B cell (primary cell): Measurements from ENCODE around the gene MS4A2. TPM values are rescaled to one million over a fixed set of nuclear protein-coding genes. Genes with fewer than 3 reads are reported as not detected.

Experiments used
- ATAC-seq: fragments of 200-7000 bp; cut with Tn5 transposase; one replicate; pipeline ENCODE4 v1.10.0; 2021; ENCODE audit warnings: low read depth, mild to moderate bottlenecking, moderate number of reproducible peaks, moderate library complexity
- CTCF ChIA-PET: fragments of 350-600 bp; sonication (Branson Sonifier 250); formaldehyde crosslinking; loops from one replicate; lab custom pipeline; 2021; ENCODE audit warnings: antibody characterized with exemption, inconsistent platforms; lab: Charles Lee
- POLR2A ChIA-PET: fragments of 350-600 bp; sonication (Branson Sonifier 250); formaldehyde crosslinking; loops from one replicate; lab custom pipeline; 2021; ENCODE audit warnings: antibody characterized with exemption; lab: Charles Lee
- DNase-seq: peaks from one replicate; pipeline ENCODE4 v3.0.0; 2013
- H2AFZ ChIP-seq: 2 replicates; pipeline ENCODE4 v1.6.1; 2012; ENCODE audit warnings: mild to moderate bottlenecking, low read depth, low read length; ENCODE audit not compliant: insufficient read depth, poor library complexity, severe bottlenecking
- H3K27ac ChIP-seq, 2 donors: 1 replicate in 1 of 2; 2 replicates in 1 of 2; pipeline ENCODE4 v1.5.1; 2012 to 2013; ENCODE audit warnings: low read length in 2 of 2, mild to moderate bottlenecking in 2 of 2, moderate library complexity in 1 of 2
- H3K27me3 ChIP-seq, 4 experiments: fragments of 200-600 bp in 1 of 4; sonication (generic) in 1 of 4; replicated peaks in 1 of 4; 1 replicate in 2 of 4; 2 replicates in 2 of 4; pipeline versions ENCODE4 v1.6.1 to v1.7.0; 2013 to 2016; ENCODE audit warnings: low read length in 3 of 4, mild to moderate bottlenecking in 2 of 4, mixed read lengths in 1 of 4, moderate library complexity in 1 of 4; ENCODE audit not compliant: insufficient read depth in 4 of 4, control insufficient read depth in 3 of 4; ENCODE audit errors: control extremely low read depth in 1 of 4
- H3K36me3 ChIP-seq, 2 experiments: replicated peaks in 1 of 2; 1 replicate in 1 of 2; 2 replicates in 1 of 2; pipeline versions ENCODE4 v1.6.1 to v1.7.1; 2013; ENCODE audit warnings: low read length in 1 of 2; ENCODE audit not compliant: insufficient read depth in 2 of 2, control insufficient read depth in 1 of 2; ENCODE audit errors: control extremely low read depth in 1 of 2, extremely low read depth in 1 of 2
- H3K4me1 ChIP-seq, 2 donors: fragments of 200-600 bp in 1 of 2; sonication (generic) in 1 of 2; 1 replicate in 1 of 2; 2 replicates in 1 of 2; pipeline versions ENCODE4 v1.5.1 to v1.6.1; 2013 to 2017; ENCODE audit warnings: low read length in 2 of 2; ENCODE audit not compliant: control insufficient read depth in 2 of 2, insufficient read depth in 2 of 2
- H3K4me2 ChIP-seq: replicated peaks from 2 replicates; pipeline ENCODE3; 2012; ENCODE audit warnings: mild to moderate bottlenecking, low read depth, low read length; ENCODE audit not compliant: poor library complexity, severe bottlenecking
- H3K4me3 ChIP-seq, 5 experiments: fragments of 200-600 bp in 1 of 5; sonication (generic) in 1 of 5; 1 replicate in 3 of 5; 2 replicates in 2 of 5; pipeline versions ENCODE4 v1.5.1 to v1.7.0; 2011 to 2016; ENCODE audit warnings: low read length in 4 of 5, mild to moderate bottlenecking in 4 of 5, low read depth in 2 of 5, control low read depth in 1 of 5, moderate library complexity in 1 of 5; ENCODE audit not compliant: insufficient read depth in 1 of 5; ENCODE audit errors: control extremely low read depth in 1 of 5, extremely low read depth in 1 of 5
- H3K79me2 ChIP-seq: fragments of 200-600 bp; sonication (generic); one replicate; pipeline ENCODE4 v1.6.0; 2016; ENCODE audit warnings: low read length; ENCODE audit not compliant: control insufficient read depth, insufficient read depth
- H3K9ac ChIP-seq: fragments of 200-600 bp; sonication (generic); 2 replicates; pipeline ENCODE4 v1.6.1; 2017; ENCODE audit warnings: mild to moderate bottlenecking, low read length, moderate library complexity
- H3K9me3 ChIP-seq, 3 donors: one replicate each; pipeline versions ENCODE4 v1.6.1 to v1.7.1; 2013; ENCODE audit warnings: low read length in 2 of 3; ENCODE audit not compliant: control insufficient read depth in 2 of 3, insufficient read depth in 1 of 3; ENCODE audit errors: control extremely low read depth in 1 of 3
- H4K20me1 ChIP-seq: 2 replicates; pipeline ENCODE4 v1.6.0; 2012; ENCODE audit warnings: mild to moderate bottlenecking, low read length; ENCODE audit not compliant: insufficient read depth, control insufficient read depth, poor library complexity, severe bottlenecking
- H3K27ac Mint-ChIP-seq: one replicate; pipeline ENCODE4 v1.8.0; 2021; ENCODE audit warnings: mixed read lengths
- H3K27me3 Mint-ChIP-seq: one replicate; pipeline ENCODE4 v1.8.0; 2021; ENCODE audit warnings: mixed read lengths
- H3K4me1 Mint-ChIP-seq: one replicate; pipeline ENCODE4 v1.8.0; 2021; ENCODE audit warnings: mixed read lengths
- H3K4me3 Mint-ChIP-seq: one replicate; pipeline ENCODE4 v1.8.0; 2021; ENCODE audit warnings: mixed read lengths
- H3K9me3 Mint-ChIP-seq: one replicate; pipeline ENCODE4 v1.8.0; 2022; ENCODE audit warnings: mixed read lengths; ENCODE audit not compliant: insufficient read depth
- CTCF ChIP-seq: fragments of 200-600 bp; IDR thresholded peaks from one replicate; pipeline ENCODE4 v1.8.0; 2022; ENCODE audit warnings: antibody characterized with exemption, mild to moderate bottlenecking
- EZH2 ChIP-seq: IDR thresholded peaks from 2 replicates; pipeline ENCODE4 v1.6.1; 2012; ENCODE audit warnings: borderline replicate concordance, low read depth, mild to moderate bottlenecking, moderate library complexity, low read length; ENCODE audit not compliant: insufficient read depth, poor library complexity, severe bottlenecking
- WGBS: methylation state at CpG from one replicate; pipeline ENCODE4 v1.1.5; 2013; ENCODE audit warnings: missing lambda C conversion rate; ENCODE audit not compliant: insufficient coverage; 5-methylcytosine and 5-hydroxymethylcytosine counted together
- intact Hi-C: fragments of 100-400 bp; cut with micrococcal nuclease; formaldehyde crosslinking; loops from one replicate; pipeline ENCODE4 v1.10.0; 2022
- polyA plus RNA-seq: library from polyadenylated mRNA; depleted of rRNA; stranded (reverse); fragments of >200 nt; gene quantifications from 2 replicates; pipeline ENCODE4 v1.2.3, GENCODE V29; 2012
- total RNA-seq, 2 donors: library from RNA; stranded (reverse); fragments of 120-200 nt in 1 of 2; gene quantifications; 1 replicate in 1 of 2; 2 replicates in 1 of 2; pipeline versions ENCODE4 v1.2.3 to v1.2.4, GENCODE V29; 2013 to 2022

Gene MS4A2
- total and polyA plus RNA-seq, 2 donors (not counting 1 experiment from before 2014, with no cell fraction given): not detected

GRCh38 chr11:60097189-60097588 is 8.7 kb downstream of the MS4A2 start:
- H4K20me1 ChIP-seq: no peaks in the 10 kb centered on the region
- no peak overlapping the region for H3K9ac ChIP-seq
- H3K9me3 ChIP-seq: no peaks in the 10 kb centered on the region
- POLR2A ChIA-PET: no interaction called here
- ATAC-seq: no peak
- no peak overlapping the region for H2AFZ ChIP-seq
- H3K36me3 ChIP-seq: no peaks in the 10 kb centered on the region
- no peak overlapping the region for H3K4me3 Mint-ChIP-seq
- no peaks in the 10 kb centered on the region for H3K9me3 Mint-ChIP-seq
- H3K27me3 Mint-ChIP-seq: peaks cover 5% of the 10 kb centered on the region
- TF ChIP-seq CTCF (no peak), EZH2 (no peak)
- no peaks in the 10 kb centered on the region for H3K79me2 ChIP-seq
- intact Hi-C loops: no loop called here
- no peak for DNase-seq
- H3K4me3 ChIP-seq: no peak overlapping the region
- no peaks in the 10 kb centered on the region for H3K27me3 ChIP-seq
- CTCF ChIA-PET: no interaction called here
- 100% methylated on average over 1 of the region's 1 CpG for WGBS
- H3K4me2 ChIP-seq: no peak overlapping the region
- H3K27ac Mint-ChIP-seq: no peak overlapping the region
- no peak overlapping the region for H3K27ac ChIP-seq
- peaks cover 0 to 5% of the 10 kb centered on the region in 2 donors for H3K4me1 ChIP-seq
- peaks cover 16% of the 10 kb centered on the region for H3K4me1 Mint-ChIP-seq

GRCh38 chr11:60098508-60098907 is 10.0 kb downstream of the MS4A2 start:
- TF ChIP-seq CTCF (no peak), EZH2 (no peak)
- DNase-seq: no peak
- no peaks in the 10 kb centered on the region for H3K9me3 Mint-ChIP-seq
- Histone ChIP-seq H3K4me1 (peaks cover 0 to 5% of the 10 kb centered on the region in 2 donors), H3K4me2 (no peak overlapping the region), H3K9me3 (no peaks in the 10 kb centered on the region), H3K9ac (no peak overlapping the region), H3K4me3 (no peak overlapping the region), H3K36me3 (no peaks in the 10 kb centered on the region), H2AFZ (no peak overlapping the region), H4K20me1 (no peaks in the 10 kb centered on the region), H3K27ac (no peak overlapping the region), H3K27me3 (no peaks in the 10 kb centered on the region), H3K79me2 (no peaks in the 10 kb centered on the region)
- H3K27ac Mint-ChIP-seq: no peak overlapping the region
- H3K27me3 Mint-ChIP-seq: peaks cover 5% of the 10 kb centered on the region
- H3K4me3 Mint-ChIP-seq: no peak overlapping the region
- ChIA-PET POLR2A (no interaction called here), CTCF (no interaction called here)
- H3K4me1 Mint-ChIP-seq: peaks cover 16% of the 10 kb centered on the region
- ATAC-seq: no peak
- intact Hi-C loops: no loop called here
